ENCODE data around the gene VGF.

VGF gene

DNA sequence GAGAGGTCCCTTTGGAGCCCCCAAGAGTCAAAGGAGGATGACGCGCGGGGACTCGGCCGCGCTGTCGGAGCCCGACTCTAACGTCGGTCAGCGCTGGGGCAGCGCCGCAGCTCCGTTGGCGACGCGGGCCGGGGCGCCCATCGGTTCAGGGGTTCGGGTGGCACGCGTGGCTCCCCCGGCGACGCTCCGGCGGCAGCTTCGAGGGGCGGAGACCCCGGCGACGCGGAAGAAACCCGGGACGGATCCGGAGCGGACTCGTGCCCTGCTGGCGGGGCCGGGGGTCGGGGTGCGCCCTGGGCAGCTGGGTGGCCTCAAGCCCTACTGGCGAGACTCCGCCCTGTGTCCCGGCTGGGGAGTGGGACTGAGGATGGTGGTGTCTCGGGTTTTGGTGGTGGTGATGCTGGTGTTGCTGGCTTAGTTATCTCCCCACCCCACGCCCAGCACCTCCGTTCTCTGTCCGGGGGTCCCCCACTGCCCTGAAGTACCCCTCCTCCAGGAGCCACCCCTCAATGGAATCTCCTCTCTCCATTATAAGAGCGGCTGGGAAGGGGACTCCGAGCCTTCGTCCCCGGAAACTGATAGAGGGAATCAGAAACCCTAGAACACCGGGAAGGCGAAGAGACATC, 14.9 kb upstream of the VGF start, which contains the start of gene NAT16:
NAT16 (minus strand) TSS at position 164 of the 626 bp plus-strand sequence. CDS start 5,486 bp downstream, outside the sequence.
- no peak for DNase-seq

GRCh38 chr7:101179713-101180112, 14.3 kb upstream of the VGF start:
- no peak for DNase-seq

GRCh38 chr7:101179117-101179516, 13.7 kb upstream of the VGF start:
- DNase-seq, result no peak

GRCh38 chr7:101177644-101178043, 12.3 kb upstream of the VGF start:
- DNase-seq, result no peak

GRCh38 chr7:101175664-101176063, 10.3 kb upstream of the VGF start:
- no peak for DNase-seq

GRCh38 chr7:101174322-101174854, 9.0 kb upstream of the VGF start:
- no peak for DNase-seq

DNA sequence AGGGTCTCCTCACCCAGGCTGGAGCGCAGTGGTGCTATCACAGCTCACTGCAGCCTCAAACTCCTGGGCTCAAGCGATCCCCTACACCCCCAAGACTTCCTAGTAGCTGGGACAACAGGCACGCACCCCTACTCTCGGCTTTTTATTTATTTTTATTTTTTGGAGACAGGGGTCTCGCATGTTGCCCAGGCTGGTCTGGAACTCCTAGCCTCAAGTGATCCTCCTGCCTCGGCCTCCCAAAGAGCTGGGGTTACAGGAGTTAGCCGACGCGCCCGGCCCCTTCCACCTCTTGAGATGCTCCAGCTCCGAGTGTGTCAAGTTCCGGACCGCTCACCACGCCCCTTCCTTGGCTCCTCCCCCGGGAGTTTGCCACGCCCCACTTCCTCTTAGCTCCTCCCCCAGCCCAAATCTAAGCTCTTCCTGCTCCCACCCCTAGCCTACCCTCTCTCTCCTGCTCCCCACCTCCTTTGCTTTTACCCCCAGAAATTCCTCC, 8.4 kb upstream of the VGF start:
- DNase-seq, result no peak

GRCh38 chr7:101172854-101173751, 7.7 kb upstream of the VGF start:
- no peak for DNase-seq

DNA sequence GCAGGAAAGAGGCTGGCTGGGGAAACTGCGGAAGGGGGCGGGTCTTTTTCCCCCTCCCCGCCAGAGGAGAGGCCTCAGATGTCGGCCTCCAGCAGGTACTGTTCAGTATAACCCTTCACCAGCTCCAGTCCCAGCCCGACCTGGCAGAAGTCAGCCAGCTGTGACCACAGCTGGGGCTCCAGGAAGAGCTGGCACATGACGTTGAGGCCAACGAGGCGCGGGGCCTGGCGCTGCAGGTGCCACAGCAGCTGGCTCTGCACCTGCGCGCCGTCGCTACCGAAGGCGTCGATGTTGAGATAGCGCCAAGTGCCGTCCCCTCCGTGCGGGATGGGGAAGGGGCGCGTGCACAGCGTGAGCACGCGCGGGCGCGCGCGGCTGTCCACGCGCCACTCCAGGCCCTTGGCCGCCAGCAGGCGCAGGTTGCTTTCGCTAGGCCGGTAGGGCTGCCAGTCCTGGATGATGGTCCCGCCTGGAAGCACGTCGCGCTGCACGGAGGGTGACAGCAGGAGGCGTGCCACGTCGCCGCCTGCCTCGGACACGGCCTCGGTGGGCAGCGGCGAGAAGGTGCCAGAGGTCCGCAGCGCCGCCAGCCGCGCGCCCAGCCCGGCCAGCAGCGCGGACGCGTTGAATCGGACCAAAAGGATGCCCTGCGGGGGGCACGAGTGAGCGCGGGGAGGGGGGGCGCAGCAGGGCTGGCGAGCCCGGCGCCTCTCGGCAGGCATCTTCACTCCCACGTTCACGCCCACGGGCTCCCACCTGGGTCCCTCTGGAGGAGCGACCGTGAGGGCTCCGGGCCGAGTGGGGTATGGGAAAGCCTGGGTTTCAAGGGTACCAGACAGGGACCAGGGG, 6.9 kb upstream of the VGF start:
- no peak for DNase-seq

GRCh38 chr7:101171442-101171837, 6.1 kb upstream of the VGF start:
- DNase-seq, result no peak

DNA sequence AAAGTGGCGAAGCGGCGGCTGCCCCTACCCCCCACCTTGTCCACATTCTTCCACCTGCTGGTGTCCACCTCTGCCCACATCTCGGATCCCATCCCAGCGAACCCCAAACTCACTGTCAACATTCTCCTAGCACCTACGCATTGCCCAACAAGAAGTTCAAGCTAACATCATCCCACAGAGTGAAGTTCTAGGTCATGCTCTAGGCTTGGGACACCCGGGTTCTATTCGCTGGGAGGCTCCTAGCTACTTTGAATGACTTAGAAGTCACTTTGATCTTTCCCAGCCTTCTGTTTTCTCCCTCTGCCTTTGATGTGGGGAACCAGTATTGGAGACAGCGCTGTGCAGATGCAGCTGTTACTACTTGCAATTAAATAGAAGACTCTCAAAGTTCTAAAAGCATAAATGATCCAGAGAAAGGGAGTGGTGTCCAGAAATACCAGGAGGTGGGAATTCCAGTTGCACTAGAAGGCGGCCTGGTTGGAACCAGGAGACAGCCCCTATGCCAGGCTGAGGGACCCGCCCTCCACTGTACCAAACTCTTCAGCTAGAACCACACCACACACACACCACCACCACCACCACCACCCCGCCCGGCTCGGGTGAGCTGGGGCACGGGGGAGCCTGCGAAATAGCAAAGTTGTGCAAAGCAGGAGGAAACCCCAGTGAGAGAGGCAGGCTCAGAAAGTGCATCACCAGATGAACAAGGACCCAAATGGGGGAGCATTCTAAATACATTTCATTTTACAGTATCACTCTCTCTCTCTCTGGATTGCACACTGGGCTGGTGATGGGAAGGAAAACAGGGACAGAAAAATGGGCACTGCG, 5.5 kb upstream of the VGF start:
- no peak for DNase-seq

DNA sequence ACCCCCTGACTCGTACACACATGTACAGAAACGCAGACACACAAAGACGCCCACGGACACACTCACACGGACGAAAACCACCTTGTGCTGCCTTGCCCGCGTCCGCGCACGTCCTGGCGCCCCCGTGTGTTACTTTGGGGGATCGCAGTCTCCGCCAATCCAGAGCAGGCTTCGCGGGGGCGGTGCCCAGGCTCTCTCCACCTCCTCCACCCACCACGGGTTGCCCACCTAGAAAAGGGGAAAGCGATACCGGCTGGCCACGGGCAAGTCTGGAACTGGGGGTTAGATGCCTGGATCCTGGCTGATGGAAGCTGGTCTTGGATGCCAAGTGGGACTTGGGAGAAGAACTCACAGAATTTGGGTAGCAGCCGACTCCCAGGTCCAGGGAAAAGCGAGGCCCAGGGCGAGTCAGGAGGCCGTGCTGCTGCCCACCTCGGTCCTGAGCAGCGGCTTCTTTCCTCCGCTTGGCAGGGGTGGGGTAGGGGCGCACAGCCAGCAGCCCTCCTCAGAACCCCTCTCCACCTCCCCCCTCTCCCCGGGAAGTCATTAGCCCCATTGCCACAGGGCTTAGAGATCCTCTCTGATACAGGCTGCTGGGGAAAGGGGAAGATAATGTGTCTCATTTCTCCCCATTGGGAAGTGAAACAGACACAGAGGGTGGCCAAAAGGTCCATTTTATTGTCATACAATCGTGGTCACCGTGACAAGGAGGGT, 4.6 kb upstream of the VGF start:
- DNase-seq, result no peak

GRCh38 chr7:101169110-101169837, 3.9 kb upstream of the VGF start:
- no peak for DNase-seq

- DNase-seq, result no peak
These were observed 3.2 kb upstream of the VGF start for GRCh38 chr7:101168412-101169049.

DNA sequence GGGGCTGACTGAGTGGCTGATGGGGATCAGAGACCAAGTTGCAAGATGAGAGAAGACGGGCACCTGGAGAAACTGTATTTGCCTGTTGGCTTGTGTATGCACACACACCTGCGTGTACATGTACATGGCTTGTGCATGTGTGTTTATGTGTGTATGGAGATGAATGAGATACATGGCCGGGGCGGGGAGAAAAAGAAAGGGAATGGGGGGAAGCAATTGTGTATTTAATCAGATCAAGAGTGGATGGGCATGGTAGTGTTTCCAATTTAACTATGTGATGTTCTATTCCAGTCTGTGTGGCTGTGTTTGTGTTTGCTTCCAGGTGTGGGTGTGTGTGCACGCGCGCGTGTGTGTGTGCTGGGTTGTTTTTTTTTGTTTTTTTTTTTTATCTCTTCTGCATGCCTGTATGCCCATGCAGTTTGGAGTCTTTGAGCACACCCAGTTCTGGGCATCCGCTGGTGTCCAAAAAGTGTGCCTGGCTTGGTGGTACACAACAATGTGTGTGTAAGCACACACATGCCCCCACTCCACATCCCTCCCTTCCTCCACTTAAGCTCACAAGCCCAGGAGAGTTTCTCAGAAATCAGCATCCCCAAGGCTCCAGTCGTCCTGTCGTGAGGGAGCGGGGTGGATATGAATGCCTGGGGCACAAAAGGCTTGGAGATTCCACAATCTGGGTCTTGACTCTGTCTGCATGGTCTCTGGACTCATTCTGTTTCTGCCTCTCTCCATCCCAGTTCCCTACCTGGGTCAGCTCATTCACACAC, 2.5 kb upstream of the VGF start:
- no peak for DNase-seq

DNA sequence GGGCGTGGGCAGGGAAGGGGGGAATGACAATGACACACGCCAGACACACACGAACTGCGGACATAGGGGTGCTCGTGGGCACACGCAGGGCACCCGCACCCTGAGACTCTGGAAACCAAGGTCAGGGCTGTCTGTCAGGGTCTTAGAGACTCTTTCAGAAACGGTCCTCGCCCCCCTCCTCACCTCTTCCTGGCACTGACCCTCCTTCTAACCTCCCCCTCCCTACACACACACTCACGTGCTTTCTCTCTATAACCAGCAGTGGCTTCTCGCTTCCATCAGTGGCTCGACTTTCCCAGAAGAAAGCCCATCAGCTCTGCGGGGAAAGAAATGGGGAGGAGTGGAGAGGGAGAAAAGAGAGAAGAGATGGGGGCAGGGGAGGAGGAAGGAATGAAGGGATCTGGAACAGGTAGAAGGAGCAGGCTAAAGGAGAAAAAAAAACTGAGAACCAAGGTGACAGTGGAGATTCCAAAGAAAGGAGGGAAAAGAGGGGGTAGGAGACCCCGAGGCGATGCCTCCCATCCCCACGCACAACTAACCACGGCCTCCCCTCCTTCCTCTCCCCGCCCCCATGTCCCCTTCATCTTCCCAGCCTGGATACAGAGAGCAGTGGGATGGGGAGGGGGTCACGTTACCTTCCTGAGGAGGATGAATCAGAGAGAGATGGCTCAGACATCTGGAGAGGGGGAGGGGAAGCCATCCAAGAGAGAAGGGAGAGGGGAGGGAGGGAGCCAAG, 1.7 kb upstream of the VGF start:
- DNase-seq, result no peak

DNA sequence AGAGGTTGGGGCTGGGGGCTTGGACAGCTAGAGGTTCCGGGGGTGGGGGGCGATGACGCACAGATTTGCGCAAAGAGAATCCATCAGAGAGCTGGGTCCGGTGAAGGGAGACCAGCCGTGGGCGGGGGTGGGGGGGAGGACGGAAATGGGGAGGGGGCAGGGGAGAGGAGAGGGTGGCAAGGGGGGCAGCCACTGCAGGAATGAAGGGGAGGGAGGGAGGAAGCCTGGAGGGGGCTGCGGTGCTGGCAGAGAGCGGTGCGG, 1.2 kb upstream of the VGF start:
- no peak for DNase-seq

DNA sequence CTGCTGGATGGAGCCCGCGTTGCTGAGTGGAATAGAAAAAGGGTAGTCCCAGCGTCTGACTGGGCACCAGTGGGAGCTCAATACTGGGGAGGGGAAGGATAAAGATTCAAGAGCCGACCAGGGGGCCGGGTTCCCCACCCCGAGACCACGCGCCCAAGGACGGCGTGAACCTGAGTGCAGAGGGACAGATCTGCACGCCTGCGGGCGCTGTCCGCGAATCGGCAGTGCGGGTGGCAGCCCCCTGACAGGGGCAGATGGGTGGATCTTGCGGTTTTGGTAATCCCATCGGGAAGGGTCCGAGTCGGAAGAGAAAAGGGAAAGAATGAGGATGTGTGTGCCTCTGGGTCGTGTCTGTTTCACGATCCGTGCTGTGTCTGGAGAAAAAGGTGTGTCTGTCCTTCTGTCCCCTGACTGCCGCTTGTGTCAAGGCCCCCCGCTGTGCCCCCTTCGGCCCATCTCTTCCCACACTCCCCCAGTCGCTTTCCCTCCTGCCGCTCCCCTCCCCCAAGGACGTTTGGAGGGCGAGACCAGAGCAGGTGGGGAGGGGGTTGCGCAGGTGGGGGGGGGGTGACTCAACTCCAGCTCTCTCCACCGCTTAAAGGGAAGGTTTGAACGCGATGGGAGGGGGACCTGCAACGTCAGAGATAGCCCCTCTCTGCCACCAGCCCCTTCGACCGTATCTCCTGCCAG, 734 bp upstream of the VGF start:
- no peak for DNase-seq

Data from NCI-H1048 (cell line).